GM18508 (cell line): ENCODE data around the gene CDH8.

Experiments
- ATAC-seq: cut with Tn5 transposase; IDR thresholded peaks from one replicate; pipeline ENCODE4 v1.9.1; 2021; ENCODE audit warnings: moderate number of reproducible peaks; ENCODE audit not compliant: insufficient read depth, unreplicated experiment

CDH8 gene

DNA sequence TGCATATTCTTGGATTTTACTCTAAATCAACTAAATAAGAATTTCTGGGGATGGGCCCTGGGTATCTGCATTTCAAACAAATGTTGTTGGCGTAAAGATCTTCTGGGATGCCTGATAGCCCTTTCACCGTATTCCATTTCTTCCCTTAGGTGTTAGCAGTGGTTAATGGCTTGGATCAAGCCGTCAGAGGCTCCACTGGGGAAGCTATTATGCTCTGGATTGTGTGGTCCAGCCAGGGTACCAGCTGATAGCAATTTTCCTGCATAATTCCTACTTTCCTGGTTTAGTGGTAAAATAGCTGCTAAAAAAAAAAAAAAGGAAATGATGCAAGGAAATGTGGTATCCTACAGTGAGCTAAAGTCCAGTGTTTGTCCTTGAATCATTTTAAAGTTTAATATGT is 365.1 kb downstream of the CDH8 start:
- no peak for ATAC-seq

DNA sequence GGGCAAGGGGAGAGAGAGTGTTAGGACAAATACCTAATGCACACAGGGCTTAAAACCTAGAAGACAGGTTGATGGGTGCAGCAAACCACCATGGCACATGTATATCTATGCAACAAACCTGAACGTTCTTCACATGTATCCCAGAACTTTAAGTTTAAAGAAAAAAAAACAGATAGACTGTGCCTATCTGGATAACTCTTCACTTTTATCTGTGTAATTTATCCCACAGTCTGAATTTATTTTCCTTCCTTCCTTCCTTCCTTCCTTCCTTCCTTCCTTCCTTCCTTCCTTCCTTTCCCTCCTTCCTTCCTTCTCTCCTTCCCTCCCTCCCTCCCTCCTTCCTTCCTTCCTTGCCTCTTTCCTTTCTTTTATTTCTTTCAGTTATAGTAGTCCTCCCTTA is 370.7 kb downstream of the CDH8 start:
- ATAC-seq: no peak

DNA sequence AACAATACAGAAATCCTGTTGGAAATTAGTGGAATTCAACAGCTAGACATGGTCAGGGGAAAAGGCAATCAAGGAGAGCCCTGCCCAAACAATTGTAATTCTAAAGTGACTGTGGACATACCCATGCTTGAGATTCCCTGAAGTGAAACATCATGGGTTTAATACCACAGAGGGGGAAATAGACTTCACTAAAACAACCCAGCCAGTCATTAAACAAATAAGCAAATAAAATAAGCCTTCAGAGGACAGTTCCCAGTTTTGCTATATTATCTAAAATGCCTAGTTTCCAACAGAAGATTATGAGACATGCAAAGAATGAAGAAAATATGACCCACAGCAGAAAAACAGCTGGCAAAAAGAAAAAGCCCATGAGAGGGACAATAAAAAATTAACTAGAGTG is 376.3 kb downstream of the CDH8 start:
- ATAC-seq: no peak

- ATAC-seq: no peak
These were observed 381.3 kb downstream of the CDH8 start for GRCh38 chr16:61654962-61655361.

GRCh38 chr16:61653544-61653943 is 382.7 kb downstream of the CDH8 start:
- no peak for ATAC-seq

- no peak for ATAC-seq
These were observed 390.7 kb downstream of the CDH8 start for GRCh38 chr16:61645561-61645960.

GRCh38 chr16:61644736-61645135 is 391.5 kb downstream of the CDH8 start:
- no peak for ATAC-seq

- ATAC-seq: no peak
These were observed 418.9 kb downstream of the CDH8 start for GRCh38 chr16:61617219-61617783.

- ATAC-seq: no peak
These were observed 420.1 kb downstream of the CDH8 start for GRCh38 chr16:61616088-61616487.

- ATAC-seq: no peak
These were observed 424.3 kb downstream of the CDH8 start for GRCh38 chr16:61611847-61612491.

DNA sequence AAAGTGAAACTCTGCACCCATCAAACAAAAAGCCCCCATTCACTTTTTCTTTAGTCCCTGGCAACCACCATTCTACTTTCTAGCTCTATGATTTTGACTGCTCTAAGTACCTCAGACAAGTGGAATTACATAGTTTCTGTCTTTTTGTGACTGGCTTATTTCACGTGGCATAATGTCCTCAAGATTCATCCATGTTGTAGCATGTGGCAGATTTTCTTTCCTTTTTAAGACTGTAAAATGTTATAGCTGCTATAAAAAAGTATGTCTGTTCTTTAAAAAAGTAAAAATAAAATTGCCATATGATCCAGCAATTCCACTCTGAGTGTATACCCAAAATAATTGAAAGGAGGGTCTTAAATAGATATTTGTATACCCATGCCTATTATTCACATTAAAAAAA is 429.7 kb downstream of the CDH8 start:
- ATAC-seq: no peak
